Aorta (tissue), 5 donors: ENCODE data around the gene UNC45A. TPM values are rescaled to one million over a fixed set of nuclear protein-coding genes. Genes with fewer than 3 reads are reported as not detected.

Experiments used
- ATAC-seq: fragments of 200-7000 bp; cut with Tn5 transposase; one replicate; pipeline ENCODE4 v1.9.1; 2022; ENCODE audit warnings: moderate library complexity; ENCODE audit not compliant: low FRiP score
- DNase-seq, 2 donors: peaks; one replicate each; pipeline ENCODE4 v3.0.0-alpha.2; 2020
- H3K27ac ChIP-seq, 2 donors: one replicate each; pipeline ENCODE4 v1.5.1; 2013; ENCODE audit warnings: low read length in 2 of 2, mild to moderate bottlenecking in 2 of 2, moderate library complexity in 2 of 2, control low read depth in 1 of 2, inconsistent platforms in 1 of 2, low read depth in 1 of 2
- H3K27me3 ChIP-seq, 2 donors: one replicate each; pipeline ENCODE4 v1.6.1; 2013; ENCODE audit warnings: control low read depth in 1 of 2, low read length in 1 of 2, mild to moderate bottlenecking in 1 of 2, moderate library complexity in 1 of 2; ENCODE audit not compliant: insufficient read depth in 2 of 2, control insufficient read depth in 1 of 2
- H3K36me3 ChIP-seq, 2 donors: one replicate each; pipeline ENCODE4 v1.6.1; 2013; ENCODE audit warnings: control low read depth in 1 of 2, low read length in 1 of 2, mild to moderate bottlenecking in 1 of 2; ENCODE audit not compliant: insufficient read depth in 2 of 2, control insufficient read depth in 1 of 2
- H3K4me1 ChIP-seq, 2 donors: one replicate each; pipeline ENCODE4 v1.6.1; 2013; ENCODE audit warnings: low read length in 2 of 2, control low read depth in 1 of 2, mild to moderate bottlenecking in 1 of 2, moderate library complexity in 1 of 2; ENCODE audit not compliant: insufficient read depth in 2 of 2, control insufficient read depth in 1 of 2
- H3K4me3 ChIP-seq, 2 donors: one replicate each; pipeline ENCODE4 v1.5.1; 2013; ENCODE audit warnings: low read length in 2 of 2, control low read depth in 1 of 2, mild to moderate bottlenecking in 1 of 2
- H3K9me3 ChIP-seq: one replicate; pipeline ENCODE4 v1.6.1; 2013; ENCODE audit warnings: mild to moderate bottlenecking, low read length; ENCODE audit not compliant: control insufficient read depth
- WGBS, 2 donors: extraction: QIAGEN DNeasy Blood & Tissue Kit; methylation state at CpG; one replicate each; pipeline ENCODE4 v1.1.7; 2013; 5-methylcytosine and 5-hydroxymethylcytosine counted together
- intact Hi-C, 2 donors: fragments of 100-400 bp; cut with DNase I; formaldehyde crosslinking; loops; one replicate each; pipeline versions ENCODE4 v1.14.2 to v1.15.0; 2022
- polyA plus RNA-seq, 2 donors: library from polyadenylated mRNA; stranded (reverse); fragments of 200-250 nt; gene quantifications; one replicate each; pipeline ENCODE4 v1.2.3, GENCODE V29; 2013
- total RNA-seq, 2 donors: library from RNA; stranded (reverse); fragmentation: NEBNext Ultra II Directional; extraction: Animal tissue kit (Norgen Biotek cat#: 25700); gene quantifications; one replicate each; pipeline ENCODE4 v1.2.1, GENCODE V29; 2021
- donor health status: healthy with polysubstance abuse.
- donor health status: Bipolar disorder and iron deficiency.
- donor health status: DM: no; HTN: no; CAD: no.
- donor health status: DM: no; HTN: no; CAD: no.
- donor health status: DM: yes; HTN: yes; CAD: no.

The UNC45A gene
- total and polyA plus RNA-seq, 4 donors, result 34.6 to 96.7 (median 77.8) TPM

GRCh38 chr15:90945091-90945490 is 10.0 kb downstream of the UNC45A start:
- Histone ChIP-seq H3K4me3 (no peak overlapping the region), H3K27me3 (no peaks in the 10 kb centered on the region), H3K36me3 (peaks cover 3 to 25% of the 10 kb centered on the region in 2 donors), H3K4me1 (no peaks in the 10 kb centered on the region), H3K9me3 (no peaks in the 10 kb centered on the region), H3K27ac (no peak overlapping the region)
- intact Hi-C loops, result no loop called here
- no peak for ATAC-seq
- 94 to 97% methylated on average over 7 of the region's 7 CpGs for WGBS, 2 donors
- DNase-seq, result peak in 1 of 2 donors; percentile 15

GRCh38 chr15:90946538-90946937 is 11.5 kb downstream of the UNC45A start:
- no peaks in the 10 kb centered on the region for H3K4me1 ChIP-seq
- H3K36me3 ChIP-seq, result peaks cover 6 to 20% of the 10 kb centered on the region in 2 donors
- intact Hi-C loops, result no loop called here

GRCh38 chr15:90946941-90947576 is 12.0 kb downstream of the UNC45A start:
- no peak overlapping the region for H3K4me3 ChIP-seq
- no peaks in the 10 kb centered on the region for H3K27me3 ChIP-seq
- no peaks in the 10 kb centered on the region for H3K9me3 ChIP-seq
- intact Hi-C loops, result no loop called here
- no peak overlapping the region for H3K27ac ChIP-seq
- ATAC-seq, result no peak
- DNase-seq, result peak in 1 of 2 donors; percentile 20
- H3K4me1 ChIP-seq, result no peaks in the 10 kb centered on the region
- H3K36me3 ChIP-seq, result peaks cover 6 to 20% of the 10 kb centered on the region in 2 donors
- 77 to 91% methylated on average over 8 of the region's 8 CpGs for WGBS, 2 donors

More at GRCh38 chr15:90946538-90946937, 11.5 kb downstream of the UNC45A start:
- Histone ChIP-seq H3K9me3 (no peaks in the 10 kb centered on the region), H3K27me3 (no peaks in the 10 kb centered on the region), H3K4me3 (no peak overlapping the region), H3K27ac (no peak overlapping the region)
- 87 to 91% methylated on average over 16 of the region's 16 CpGs for WGBS, 2 donors
- ATAC-seq, result no peak
- DNase-seq, result peak in 1 of 2 donors; percentile 58

- ATAC-seq (no peak), DNase-seq (no peak)
- no peaks in the 10 kb centered on the region for H3K4me1 ChIP-seq
- intact Hi-C loops, result no loop called here
- H3K36me3 ChIP-seq, result peaks cover 6 to 16% of the 10 kb centered on the region in 2 donors
- no peak overlapping the region for H3K27ac ChIP-seq
- H3K4me3 ChIP-seq, result no peak overlapping the region
- no peaks in the 10 kb centered on the region for H3K9me3 ChIP-seq
- WGBS, 2 donors, result 89 to 94% methylated on average over 18 of the region's 18 CpGs
- H3K27me3 ChIP-seq, result no peaks in the 10 kb centered on the region
Observed at GRCh38 chr15:90947577-90948357, 12.7 kb downstream of the UNC45A start.

GRCh38 chr15:90948506-90948905 is 13.4 kb downstream of the UNC45A start:
- no peaks in the 10 kb centered on the region for H3K4me1 ChIP-seq
- H3K27ac ChIP-seq, result no peak overlapping the region
- H3K9me3 ChIP-seq, result no peaks in the 10 kb centered on the region
- 93 to 96% methylated on average over 8 of the region's 8 CpGs for WGBS, 2 donors
- no peaks in the 10 kb centered on the region for H3K27me3 ChIP-seq
- DNase-seq, result no peak
- peaks cover 6 to 19% of the 10 kb centered on the region in 2 donors for H3K36me3 ChIP-seq
- no peak for ATAC-seq
- H3K4me3 ChIP-seq, result no peak overlapping the region
- intact Hi-C loops, result no loop called here

GRCh38 chr15:90949979-90950675 is 15.0 kb downstream of the UNC45A start:
- intact Hi-C loops, result loop anchor here (10.0 kb wide), 2 partner anchors 75 to 85 kb away; partner anchors contain the start of gene VPS33B (in 1 of the 2)
- Histone ChIP-seq H3K27me3 (no peaks in the 10 kb centered on the region), H3K9me3 (no peaks in the 10 kb centered on the region), H3K4me3 (no peak overlapping the region), H3K4me1 (no peaks in the 10 kb centered on the region), H3K36me3 (peaks cover 6 to 16% of the 10 kb centered on the region in 2 donors), H3K27ac (no peak overlapping the region)
- no peak for ATAC-seq
- no peak for DNase-seq
- 91 to 93% methylated on average over 23 of the region's 23 CpGs for WGBS, 2 donors

- 91 to 95% methylated on average over 6 of the region's 6 CpGs for WGBS, 2 donors
- ATAC-seq (no peak), DNase-seq (no peak)
- Histone ChIP-seq H3K27ac (no peak overlapping the region), H3K27me3 (no peaks in the 10 kb centered on the region), H3K4me1 (no peaks in the 10 kb centered on the region), H3K9me3 (no peaks in the 10 kb centered on the region), H3K36me3 (peaks cover 6 to 16% of the 10 kb centered on the region in 2 donors), H3K4me3 (no peak overlapping the region)
- intact Hi-C loops, result loop anchor here (10.0 kb wide), 2 partner anchors 74 to 84 kb away; partner anchors contain the start of gene VPS33B (in 1 of the 2)
Observed at GRCh38 chr15:90950676-90951075, 15.6 kb downstream of the UNC45A start.

- no peaks in the 10 kb centered on the region for H3K9me3 ChIP-seq
- no peak for ATAC-seq
- intact Hi-C loops, result loop anchor here (10.0 kb wide), 2 partner anchors 72 to 82 kb away; partner anchors contain the start of gene VPS33B (in 1 of the 2)
- peaks cover 6 to 11% of the 10 kb centered on the region in 2 donors for H3K36me3 ChIP-seq
- WGBS, 2 donors, result 88 to 92% methylated on average over 14 of the region's 14 CpGs
- no peak overlapping the region for H3K27ac ChIP-seq
- DNase-seq, result peak in 1 of 2 donors; percentile 59
- H3K4me1 ChIP-seq, result no peaks in the 10 kb centered on the region
- no peaks in the 10 kb centered on the region for H3K27me3 ChIP-seq
- no peak overlapping the region for H3K4me3 ChIP-seq
Observed at GRCh38 chr15:90952901-90953677, 18.0 kb downstream of the UNC45A start.
